BE2C (cell line): ENCODE measurements around the gene STAM.

ENCODE experiments used
- DNase-seq: peaks from one replicate; pipeline ENCODE4 v3.0.0-alpha.2; 2020
- H3K27me3 ChIP-seq: fragments of 250-450 bp; sonication (Bioruptor Pico); 2 replicates; pipeline ENCODE4 v1.5.1; 2020; ENCODE audit warnings: mild to moderate bottlenecking
- H3K36me3 ChIP-seq: fragments of 250-450 bp; sonication (Bioruptor Pico); 2 replicates; pipeline ENCODE4 v1.5.1; 2020; ENCODE audit warnings: mild to moderate bottlenecking
- H3K4me1 ChIP-seq: fragments of 250-450 bp; sonication (Bioruptor Pico); 2 replicates; pipeline ENCODE4 v1.5.1; 2020
- H3K4me3 ChIP-seq: 2 replicates; pipeline ENCODE4 v1.5.1; 2011; ENCODE audit warnings: low read depth, low read length
- H3K9me3 ChIP-seq: fragments of 250-450 bp; sonication (Bioruptor Pico); 2 replicates; pipeline ENCODE4 v1.5.1; 2020
- CTCF ChIP-seq: IDR thresholded peaks from 2 replicates; pipeline ENCODE4 v1.5.1; 2012; ENCODE audit warnings: mild to moderate bottlenecking, low read depth, low read length

STAM gene

GRCh38 chr10:17675638-17676037 lies 31.7 kb downstream of the STAM start:
- no peaks in the 10 kb centered on the region for H3K27me3 ChIP-seq
- TF ChIP-seq CTCF: peak; percentile 8; the same call in 1 of the 2 replicates
- no peaks in the 10 kb centered on the region for H3K4me1 ChIP-seq
- no peaks in the 10 kb centered on the region for H3K9me3 ChIP-seq
- no peak overlapping the region for H3K4me3 ChIP-seq
- no peaks in the 10 kb centered on the region for H3K36me3 ChIP-seq
- no peak for DNase-seq

GRCh38 chr10:17676919-17677318 lies 33.0 kb downstream of the STAM start:
- no peaks in the 10 kb centered on the region for H3K4me1 ChIP-seq
- no peak overlapping the region for H3K4me3 ChIP-seq
- no peaks in the 10 kb centered on the region for H3K27me3 ChIP-seq
- no peaks in the 10 kb centered on the region for H3K9me3 ChIP-seq
- TF ChIP-seq CTCF: no peak
- H3K36me3 ChIP-seq: no peaks in the 10 kb centered on the region
- no peak for DNase-seq

- Histone ChIP-seq H3K4me1 (peaks cover 6% of the 10 kb centered on the region; the same call in 1 of the 2 replicates), H3K27me3 (no peaks in the 10 kb centered on the region), H3K9me3 (no peaks in the 10 kb centered on the region), H3K4me3 (no peak overlapping the region), H3K36me3 (no peaks in the 10 kb centered on the region)
- no peak for DNase-seq
- TF ChIP-seq CTCF: no peak
Measured at GRCh38 chr10:17682236-17682946, 38.4 kb downstream of the STAM start.

- Histone ChIP-seq H3K9me3 (no peaks in the 10 kb centered on the region), H3K4me3 (no peak overlapping the region), H3K36me3 (no peaks in the 10 kb centered on the region), H3K27me3 (no peaks in the 10 kb centered on the region), H3K4me1 (peaks cover 6% of the 10 kb centered on the region; the same call in 1 of the 2 replicates)
- no peak for DNase-seq
- TF ChIP-seq CTCF: no peak
Measured at GRCh38 chr10:17683541-17683940, 39.6 kb downstream of the STAM start.

GRCh38 chr10:17684537-17684936 lies 40.6 kb downstream of the STAM start:
- DNase-seq: no peak
- Histone ChIP-seq H3K9me3 (no peaks in the 10 kb centered on the region), H3K4me1 (peaks cover 6% of the 10 kb centered on the region; the same call in 1 of the 2 replicates), H3K4me3 (no peak overlapping the region), H3K27me3 (no peaks in the 10 kb centered on the region), H3K36me3 (no peaks in the 10 kb centered on the region)
- TF ChIP-seq CTCF: no peak

GRCh38 chr10:17685233-17685840 lies 41.4 kb downstream of the STAM start:
- no peaks in the 10 kb centered on the region for H3K27me3 ChIP-seq
- DNase-seq: no peak
- H3K36me3 ChIP-seq: no peaks in the 10 kb centered on the region
- H3K9me3 ChIP-seq: no peaks in the 10 kb centered on the region
- H3K4me3 ChIP-seq: no peak overlapping the region
- TF ChIP-seq CTCF: no peak
- H3K4me1 ChIP-seq: peaks cover 6% of the 10 kb centered on the region; the same call in 1 of the 2 replicates
